Ureter (tissue), 1 donor: ENCODE measurements around the gene WDR62. TPM values are rescaled to one million over a fixed set of nuclear protein-coding genes. Genes with fewer than 3 reads are reported as not detected.

Experiments
- DNase-seq: peaks from one replicate; pipeline ENCODE4 v3.0.0-alpha.2; 2020; ENCODE audit warnings: low spot score
- total RNA-seq: library from RNA; stranded (reverse); gene quantifications from one replicate; pipeline ENCODE4 v1.2.4, GENCODE V29; 2023
- donor health status: DM: yes; HTN: yes; CAD: no.

The WDR62 gene
- total RNA-seq, result 1.6 TPM

GRCh38 chr19:36054733-36055686 is at the start of gene WDR62:
Gene WDR62 (plus strand): TSS chr19:36054897. CDS start chr19:36054972, 75 bp downstream.
- peak; percentile 94 for DNase-seq

GRCh38 chr19:36006955-36007354 is 47.7 kb upstream of the WDR62 start:
- no peak for DNase-seq

- DNase-seq, result no peak
These were observed 46.2 kb upstream of the WDR62 start, which contains the start of gene SYNE4 for GRCh38 chr19:36008336-36008978. Gene SYNE4 (minus strand): TSS chr19:36008813. CDS start chr19:36008681, 132 bp downstream.

GRCh38 chr19:36009220-36009619 is 45.5 kb upstream of the WDR62 start:
- no peak for DNase-seq

- no peak for DNase-seq
These were observed 44.9 kb upstream of the WDR62 start for GRCh38 chr19:36009633-36010379.

GRCh38 chr19:36010402-36010801 is 44.3 kb upstream of the WDR62 start:
- DNase-seq, result no peak

GRCh38 chr19:36013280-36014011 is 41.3 kb upstream of the WDR62 start:
- no peak for DNase-seq

- peak; percentile 100 for DNase-seq
These were observed 40.4 kb upstream of the WDR62 start, which contains the start of gene ALKBH6 for GRCh38 chr19:36014012-36014924. Gene ALKBH6 (minus strand): TSS chr19:36014213. CDS start chr19:36013397, 816 bp downstream.

GRCh38 chr19:36019061-36019670 is 35.5 kb upstream of the WDR62 start:
- no peak for DNase-seq

GRCh38 chr19:36023432-36023831 is 31.3 kb upstream of the WDR62 start:
- DNase-seq, result no peak

- no peak for DNase-seq
These were observed 29.2 kb upstream of the WDR62 start for GRCh38 chr19:36025541-36025940.

GRCh38 chr19:36026091-36026876 is 28.4 kb upstream of the WDR62 start:
- no peak for DNase-seq

- DNase-seq, result no peak
These were observed 27.0 kb upstream of the WDR62 start for GRCh38 chr19:36027696-36028095.

- DNase-seq, result no peak
These were observed 26.2 kb upstream of the WDR62 start for GRCh38 chr19:36028313-36029041.

GRCh38 chr19:36030264-36031148 is 24.2 kb upstream of the WDR62 start:
- DNase-seq, result no peak

GRCh38 chr19:36031308-36031707 is 23.4 kb upstream of the WDR62 start:
- no peak for DNase-seq
